Measurements from ENCODE around the gene JPH4.

DNA sequence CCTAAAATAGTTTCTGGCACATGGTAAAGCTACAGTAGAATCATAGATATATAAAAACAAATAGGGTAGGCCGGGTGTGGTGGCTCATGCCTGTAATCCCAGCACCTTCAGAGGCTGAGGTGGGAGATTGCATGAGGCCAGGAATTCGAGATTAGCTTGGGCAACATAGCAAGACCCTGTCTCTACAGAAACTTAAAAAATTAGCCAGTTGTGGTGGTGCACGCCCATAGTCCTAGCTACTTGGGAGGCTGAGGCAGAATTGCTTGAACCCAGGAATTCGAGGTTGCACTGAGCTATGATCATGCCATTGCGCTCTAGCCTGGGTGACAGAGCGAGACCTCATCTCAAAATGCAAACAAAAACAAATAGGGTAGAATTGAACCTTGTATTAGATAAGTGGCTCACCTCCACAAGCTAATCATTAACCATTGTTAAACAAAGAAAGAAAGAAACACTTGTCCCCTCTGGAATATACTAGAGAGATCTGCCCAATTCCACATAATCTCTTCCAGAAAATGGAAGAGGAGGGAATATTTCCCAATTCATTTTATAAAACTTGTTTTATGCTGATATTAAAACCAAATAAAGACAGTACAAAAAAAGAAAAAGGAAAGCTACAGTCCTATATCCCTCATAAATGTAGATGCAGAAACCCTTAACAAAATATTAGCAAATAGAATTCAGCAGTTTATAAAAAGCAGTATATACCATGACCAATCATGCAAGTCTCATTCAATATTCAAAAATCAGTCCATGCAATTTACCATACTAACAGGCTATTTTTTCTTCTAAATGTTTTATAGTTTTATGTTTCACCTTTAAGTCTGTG is 34.9 kb upstream of the JPH4 start:
- TF ChIP-seq, protein P1, sequence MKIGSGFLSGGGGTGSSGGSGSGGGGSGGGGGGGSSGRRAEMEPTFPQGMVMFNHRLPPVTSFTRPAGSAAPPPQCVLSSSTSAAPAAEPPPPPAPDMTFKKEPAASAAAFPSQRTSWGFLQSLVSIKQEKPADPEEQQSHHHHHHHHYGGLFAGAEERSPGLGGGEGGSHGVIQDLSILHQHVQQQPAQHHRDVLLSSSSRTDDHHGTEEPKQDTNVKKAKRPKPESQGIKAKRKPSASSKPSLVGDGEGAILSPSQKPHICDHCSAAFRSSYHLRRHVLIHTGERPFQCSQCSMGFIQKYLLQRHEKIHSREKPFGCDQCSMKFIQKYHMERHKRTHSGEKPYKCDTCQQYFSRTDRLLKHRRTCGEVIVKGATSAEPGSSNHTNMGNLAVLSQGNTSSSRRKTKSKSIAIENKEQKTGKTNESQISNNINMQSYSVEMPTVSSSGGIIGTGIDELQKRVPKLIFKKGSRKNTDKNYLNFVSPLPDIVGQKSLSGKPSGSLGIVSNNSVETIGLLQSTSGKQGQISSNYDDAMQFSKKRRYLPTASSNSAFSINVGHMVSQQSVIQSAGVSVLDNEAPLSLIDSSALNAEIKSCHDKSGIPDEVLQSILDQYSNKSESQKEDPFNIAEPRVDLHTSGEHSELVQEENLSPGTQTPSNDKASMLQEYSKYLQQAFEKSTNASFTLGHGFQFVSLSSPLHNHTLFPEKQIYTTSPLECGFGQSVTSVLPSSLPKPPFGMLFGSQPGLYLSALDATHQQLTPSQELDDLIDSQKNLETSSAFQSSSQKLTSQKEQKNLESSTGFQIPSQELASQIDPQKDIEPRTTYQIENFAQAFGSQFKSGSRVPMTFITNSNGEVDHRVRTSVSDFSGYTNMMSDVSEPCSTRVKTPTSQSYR (CRISPR knock-in tag; IDR thresholded peaks at IDR 0.05): no peak
- TF ChIP-seq ESRRA (CRISPR knock-in tag; IDR thresholded peaks at IDR 0.05; ENCODE audit: borderline replicate concordance) (no peak), TCF7 (CRISPR knock-in tag; IDR thresholded peaks at IDR 0.05; ENCODE audit: low read depth) (no peak), SMAD4 (CRISPR knock-in tag; IDR thresholded peaks at IDR 0.05) (no peak), NFE2L1 (CRISPR knock-in tag; IDR thresholded peaks at IDR 0.05) (no peak), FOXP1 (CRISPR knock-in tag; IDR thresholded peaks at IDR 0.05; ENCODE audit: borderline replicate concordance) (no peak), ATF1 (CRISPR knock-in tag; IDR thresholded peaks at IDR 0.05) (no peak), RELA (CRISPR knock-in tag; IDR thresholded peaks at IDR 0.05; ENCODE audit: borderline replicate concordance) (no peak), CREM (CRISPR knock-in tag; IDR thresholded peaks at IDR 0.05) (no peak)
- TF ChIP-seq, protein P2, sequence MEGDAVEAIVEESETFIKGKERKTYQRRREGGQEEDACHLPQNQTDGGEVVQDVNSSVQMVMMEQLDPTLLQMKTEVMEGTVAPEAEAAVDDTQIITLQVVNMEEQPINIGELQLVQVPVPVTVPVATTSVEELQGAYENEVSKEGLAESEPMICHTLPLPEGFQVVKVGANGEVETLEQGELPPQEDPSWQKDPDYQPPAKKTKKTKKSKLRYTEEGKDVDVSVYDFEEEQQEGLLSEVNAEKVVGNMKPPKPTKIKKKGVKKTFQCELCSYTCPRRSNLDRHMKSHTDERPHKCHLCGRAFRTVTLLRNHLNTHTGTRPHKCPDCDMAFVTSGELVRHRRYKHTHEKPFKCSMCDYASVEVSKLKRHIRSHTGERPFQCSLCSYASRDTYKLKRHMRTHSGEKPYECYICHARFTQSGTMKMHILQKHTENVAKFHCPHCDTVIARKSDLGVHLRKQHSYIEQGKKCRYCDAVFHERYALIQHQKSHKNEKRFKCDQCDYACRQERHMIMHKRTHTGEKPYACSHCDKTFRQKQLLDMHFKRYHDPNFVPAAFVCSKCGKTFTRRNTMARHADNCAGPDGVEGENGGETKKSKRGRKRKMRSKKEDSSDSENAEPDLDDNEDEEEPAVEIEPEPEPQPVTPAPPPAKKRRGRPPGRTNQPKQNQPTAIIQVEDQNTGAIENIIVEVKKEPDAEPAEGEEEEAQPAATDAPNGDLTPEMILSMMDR (IDR thresholded peaks at IDR 0.05): no peak
- TF ChIP-seq, protein P3, sequence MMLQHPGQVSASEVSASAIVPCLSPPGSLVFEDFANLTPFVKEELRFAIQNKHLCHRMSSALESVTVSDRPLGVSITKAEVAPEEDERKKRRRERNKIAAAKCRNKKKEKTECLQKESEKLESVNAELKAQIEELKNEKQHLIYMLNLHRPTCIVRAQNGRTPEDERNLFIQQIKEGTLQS (CRISPR knock-in tag; conservative IDR thresholded peaks at IDR 0.05): no peak
- TF ChIP-seq, protein P4, sequence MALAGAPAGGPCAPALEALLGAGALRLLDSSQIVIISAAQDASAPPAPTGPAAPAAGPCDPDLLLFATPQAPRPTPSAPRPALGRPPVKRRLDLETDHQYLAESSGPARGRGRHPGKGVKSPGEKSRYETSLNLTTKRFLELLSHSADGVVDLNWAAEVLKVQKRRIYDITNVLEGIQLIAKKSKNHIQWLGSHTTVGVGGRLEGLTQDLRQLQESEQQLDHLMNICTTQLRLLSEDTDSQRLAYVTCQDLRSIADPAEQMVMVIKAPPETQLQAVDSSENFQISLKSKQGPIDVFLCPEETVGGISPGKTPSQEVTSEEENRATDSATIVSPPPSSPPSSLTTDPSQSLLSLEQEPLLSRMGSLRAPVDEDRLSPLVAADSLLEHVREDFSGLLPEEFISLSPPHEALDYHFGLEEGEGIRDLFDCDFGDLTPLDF (CRISPR knock-in tag; IDR thresholded peaks at IDR 0.05): no peak

Data from WTC11 (cell line).